ENCODE measurements around the gene FAM3A.
"Not testable (repeated sequence)": the region's sequence is repeated elsewhere in the genome, so short reads cannot be mapped to it uniquely, and the experiment has no call there.

FAM3A gene, protein sequence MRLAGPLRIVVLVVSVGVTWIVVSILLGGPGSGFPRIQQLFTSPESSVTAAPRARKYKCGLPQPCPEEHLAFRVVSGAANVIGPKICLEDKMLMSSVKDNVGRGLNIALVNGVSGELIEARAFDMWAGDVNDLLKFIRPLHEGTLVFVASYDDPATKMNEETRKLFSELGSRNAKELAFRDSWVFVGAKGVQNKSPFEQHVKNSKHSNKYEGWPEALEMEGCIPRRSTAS

DNA sequence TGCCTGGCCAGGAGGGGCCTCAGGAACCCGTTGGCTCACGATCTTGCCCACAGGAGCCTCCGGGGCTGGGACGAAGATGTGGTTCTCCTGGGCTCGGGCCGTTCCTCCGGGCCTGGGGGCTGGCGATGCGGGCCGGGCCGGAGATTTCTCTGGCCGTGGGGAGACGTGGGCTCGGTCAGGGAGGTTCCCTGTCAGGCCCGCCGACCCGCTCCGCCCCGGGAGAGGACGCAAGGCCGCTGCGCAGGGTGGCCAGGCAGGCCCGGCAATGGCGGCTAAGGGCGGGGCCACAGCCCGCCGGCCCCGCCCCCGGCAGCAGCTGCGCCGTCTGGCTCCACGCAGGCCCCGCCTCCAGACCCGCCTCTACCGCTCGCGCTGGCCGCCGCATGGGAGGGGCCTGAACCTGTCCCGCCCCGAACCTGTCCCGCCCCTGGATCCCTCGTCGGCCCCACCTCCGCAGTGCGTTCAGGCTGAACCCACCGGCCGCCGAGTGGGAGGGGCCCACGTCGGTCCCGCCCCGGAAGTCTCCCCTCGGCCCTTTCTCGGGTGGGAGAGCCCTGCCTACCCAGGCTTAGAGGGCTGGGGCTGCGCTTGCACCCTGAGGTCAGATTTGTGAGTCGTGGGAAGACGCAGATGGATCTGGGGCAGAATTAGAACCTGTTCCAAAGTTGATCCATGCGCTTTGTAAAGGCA, at the start of gene FAM3A:
Gene FAM3A, minus strand, starts transcription at position 267 of the 690 bp plus-strand sequence. CDS start 460 bp downstream, outside the sequence.
- DNase-seq: peak; percentile 59

DNA sequence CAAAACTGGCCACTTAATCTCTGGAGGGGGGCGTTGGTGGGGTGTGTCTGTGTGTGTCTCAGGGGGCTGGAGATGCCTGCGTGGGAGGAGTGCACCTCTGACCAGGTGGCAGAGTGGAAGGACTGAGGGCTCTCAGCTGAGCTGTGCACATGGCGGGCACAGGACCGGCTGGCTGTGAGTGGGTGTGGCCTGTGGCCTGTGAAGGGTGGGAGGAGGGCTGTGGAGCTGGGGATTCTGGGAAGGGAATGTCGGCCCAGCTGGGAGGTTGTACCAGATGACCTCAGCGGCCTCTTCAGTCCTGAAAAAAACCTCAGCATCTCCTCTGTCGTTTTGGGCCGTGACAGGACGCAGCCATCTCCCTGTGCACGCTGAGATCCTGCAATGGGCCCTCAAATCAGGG, 46.3 kb upstream of the FAM3A start:
- DNase-seq: not testable (repeated sequence)

DNA sequence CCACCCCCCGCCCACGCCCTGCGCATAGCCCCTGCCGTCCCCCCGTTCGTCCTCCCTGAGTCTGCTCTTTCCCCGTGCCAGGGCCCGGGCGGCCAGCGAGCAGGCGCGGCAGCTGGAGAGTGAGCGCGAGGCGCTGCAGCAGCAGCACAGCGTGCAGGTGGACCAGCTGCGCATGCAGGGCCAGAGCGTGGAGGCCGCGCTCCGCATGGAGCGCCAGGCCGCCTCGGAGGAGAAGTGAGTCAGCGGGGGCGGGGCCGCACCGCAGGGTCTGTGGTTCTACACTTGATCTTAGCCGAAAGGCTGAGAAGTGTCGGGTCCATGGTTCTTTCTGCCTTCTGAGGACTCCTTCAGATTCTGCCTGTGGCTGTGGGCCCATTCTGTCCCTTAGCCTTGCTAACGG, 44.3 kb upstream of the FAM3A start:
- not testable (repeated sequence) for DNase-seq

DNA sequence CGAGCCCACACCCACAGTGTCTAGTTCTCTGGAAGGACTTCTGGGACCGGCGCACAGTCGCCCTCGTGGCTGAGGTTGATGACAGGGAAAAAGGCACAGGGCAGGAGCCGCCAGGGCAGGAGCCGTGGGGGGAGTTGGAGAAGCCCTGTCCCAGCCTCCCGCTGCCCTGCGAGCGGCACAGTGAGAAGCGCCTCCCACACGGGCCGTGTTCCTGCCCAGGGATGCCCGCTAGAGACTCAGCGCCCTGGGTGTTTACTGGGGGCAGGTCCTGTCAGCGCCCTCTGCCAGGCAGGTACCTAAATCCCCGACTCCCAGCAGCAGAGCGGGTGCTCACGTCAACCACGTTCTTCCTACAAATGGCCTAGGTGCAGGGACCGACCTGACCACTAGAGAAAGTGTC, 42.9 kb upstream of the FAM3A start:
- DNase-seq: not testable (repeated sequence)

DNA sequence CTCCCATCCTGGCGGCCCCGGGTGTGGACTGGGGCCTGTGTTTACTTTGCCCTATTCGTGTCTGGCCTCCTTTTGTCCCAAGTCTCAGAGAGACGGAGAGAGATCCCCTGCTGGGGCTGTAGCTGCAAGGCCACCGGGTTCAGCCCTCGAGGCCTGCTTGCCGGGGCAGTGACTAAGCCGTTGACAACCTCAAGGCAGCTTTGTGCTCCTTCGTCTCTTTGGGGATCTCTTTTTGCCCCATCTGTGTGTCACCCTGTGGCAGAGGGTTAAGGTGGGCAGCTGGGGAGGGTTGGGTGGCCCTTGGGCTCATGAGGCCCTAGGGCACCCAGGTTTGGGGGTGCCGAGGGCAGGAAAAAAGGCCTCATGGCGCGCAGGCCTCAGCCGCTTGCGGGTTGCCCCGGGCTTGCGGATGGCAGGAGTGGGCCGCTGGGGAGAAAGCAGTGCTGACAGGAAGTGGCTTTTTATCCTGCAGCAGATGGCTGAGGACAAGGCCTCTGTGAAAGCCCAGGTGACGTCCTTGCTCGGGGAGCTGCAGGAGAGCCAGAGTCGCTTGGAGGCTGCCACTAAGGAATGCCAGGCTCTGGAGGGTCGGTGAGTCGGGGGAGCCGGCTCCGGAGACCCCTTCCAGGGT, 42.1 kb upstream of the FAM3A start:
- not testable (repeated sequence) for DNase-seq

DNA sequence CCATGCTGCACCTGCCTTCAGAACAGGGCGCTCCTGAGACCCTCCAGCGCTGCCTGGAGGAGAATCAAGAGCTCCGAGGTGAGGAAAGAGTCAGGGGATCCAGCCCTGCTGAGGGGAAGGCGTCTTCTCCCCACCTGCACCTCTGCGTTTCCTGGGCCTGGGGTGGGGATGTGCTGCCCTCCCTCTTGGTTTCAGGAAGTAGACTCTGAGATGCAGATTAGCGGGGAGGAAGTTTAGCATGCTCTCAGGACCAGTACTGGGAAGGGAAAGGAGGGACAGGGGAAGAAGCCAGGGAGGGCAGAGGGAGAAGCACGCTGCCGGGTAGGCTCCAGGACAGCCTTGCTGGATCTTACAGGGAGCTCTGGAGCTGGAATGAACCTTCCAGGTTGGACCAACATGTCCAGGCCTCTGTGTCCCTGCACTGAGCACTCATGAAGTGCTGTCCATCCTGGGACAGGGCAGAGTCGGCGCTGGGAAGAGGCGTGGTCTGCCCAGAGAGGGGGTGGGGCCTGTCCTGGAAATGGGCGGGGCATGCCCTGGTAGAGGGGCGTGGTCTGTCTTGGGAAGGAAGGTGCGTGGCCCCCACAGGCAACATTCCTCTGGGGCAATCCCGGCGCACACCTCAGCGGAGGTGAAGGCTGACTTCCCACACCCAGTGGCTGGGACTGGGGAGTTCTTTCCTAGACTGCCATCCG, 36.2 kb upstream of the FAM3A start:
- not testable (repeated sequence) for DNase-seq

DNA sequence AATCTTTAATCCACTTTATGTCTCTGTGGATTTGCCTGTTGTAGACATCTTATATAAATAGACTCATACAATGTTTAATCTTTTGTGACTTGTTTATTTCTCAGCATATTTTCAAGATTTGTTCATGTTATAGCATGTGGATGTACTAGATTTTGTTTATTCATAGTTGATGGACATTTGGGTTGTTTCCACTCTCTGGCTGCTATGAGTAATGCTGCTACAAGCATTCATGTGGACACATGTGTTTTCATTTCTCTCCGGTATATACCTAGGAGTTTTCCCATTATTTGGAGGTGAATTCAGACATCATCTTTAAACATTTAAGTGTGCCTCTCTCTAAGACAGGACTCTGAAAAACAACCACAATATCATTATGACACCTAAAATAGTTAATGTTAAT, 33.7 kb upstream of the FAM3A start:
- DNase-seq: no peak

DNA sequence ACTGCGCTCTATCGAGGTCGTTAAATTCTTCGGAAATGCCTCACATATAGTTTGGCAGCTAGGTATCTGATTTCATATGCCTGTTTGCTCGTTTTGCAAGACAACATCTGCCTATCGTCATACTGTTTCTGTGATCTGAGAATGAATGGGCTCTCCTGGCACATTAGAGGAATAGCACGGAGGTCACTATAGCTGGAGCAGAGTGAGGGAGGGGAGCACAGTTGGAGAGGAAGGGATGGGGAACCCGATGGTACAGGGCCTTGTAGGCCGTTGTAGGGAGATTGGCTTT, 31.9 kb upstream of the FAM3A start:
- no peak for DNase-seq

DNA sequence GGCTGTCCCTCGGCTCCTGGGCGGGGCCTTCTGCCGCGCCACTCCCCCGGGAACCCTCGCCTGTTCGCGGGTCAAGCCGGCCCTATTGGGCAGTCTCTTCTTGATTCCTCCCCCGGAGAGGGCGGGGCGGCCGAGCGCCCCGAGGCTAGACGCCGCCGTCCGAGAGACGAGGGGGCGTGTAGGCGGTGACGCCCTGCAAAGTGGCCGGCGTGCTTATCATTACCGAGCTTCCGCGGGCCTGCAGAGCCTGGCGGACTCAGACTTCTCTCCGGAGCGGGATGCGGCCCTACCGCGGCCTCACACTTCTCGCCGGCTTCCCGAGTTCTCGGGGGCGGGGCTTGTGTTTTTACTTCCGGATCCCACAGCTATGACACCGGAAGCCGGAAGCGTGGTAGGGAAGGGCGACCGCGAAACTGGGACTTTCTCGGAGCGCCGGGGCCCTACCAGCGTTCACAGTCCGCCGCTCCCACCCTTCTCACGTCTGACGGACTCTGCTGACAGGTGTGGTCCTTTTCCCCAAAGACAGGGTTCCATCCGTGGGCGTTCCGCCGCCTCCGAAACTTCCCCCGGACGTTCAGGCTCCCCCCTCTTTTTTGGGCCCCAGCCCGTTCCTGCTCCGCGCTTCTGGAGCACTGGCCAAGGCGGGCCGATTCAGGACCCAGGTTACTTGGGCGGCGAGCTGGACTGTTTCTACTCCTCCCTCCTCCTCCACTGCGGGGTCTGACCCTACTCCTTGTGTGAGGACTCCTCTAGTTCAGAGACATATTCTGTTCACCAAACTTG, 31.4 kb upstream of the FAM3A start, which contains the start of gene IKBKG:
Gene IKBKG, plus strand, starts transcription at position 376 of the 783 bp plus-strand sequence. CDS start 4,383 bp downstream, outside the sequence.
- peak; percentile 74 for DNase-seq

DNA sequence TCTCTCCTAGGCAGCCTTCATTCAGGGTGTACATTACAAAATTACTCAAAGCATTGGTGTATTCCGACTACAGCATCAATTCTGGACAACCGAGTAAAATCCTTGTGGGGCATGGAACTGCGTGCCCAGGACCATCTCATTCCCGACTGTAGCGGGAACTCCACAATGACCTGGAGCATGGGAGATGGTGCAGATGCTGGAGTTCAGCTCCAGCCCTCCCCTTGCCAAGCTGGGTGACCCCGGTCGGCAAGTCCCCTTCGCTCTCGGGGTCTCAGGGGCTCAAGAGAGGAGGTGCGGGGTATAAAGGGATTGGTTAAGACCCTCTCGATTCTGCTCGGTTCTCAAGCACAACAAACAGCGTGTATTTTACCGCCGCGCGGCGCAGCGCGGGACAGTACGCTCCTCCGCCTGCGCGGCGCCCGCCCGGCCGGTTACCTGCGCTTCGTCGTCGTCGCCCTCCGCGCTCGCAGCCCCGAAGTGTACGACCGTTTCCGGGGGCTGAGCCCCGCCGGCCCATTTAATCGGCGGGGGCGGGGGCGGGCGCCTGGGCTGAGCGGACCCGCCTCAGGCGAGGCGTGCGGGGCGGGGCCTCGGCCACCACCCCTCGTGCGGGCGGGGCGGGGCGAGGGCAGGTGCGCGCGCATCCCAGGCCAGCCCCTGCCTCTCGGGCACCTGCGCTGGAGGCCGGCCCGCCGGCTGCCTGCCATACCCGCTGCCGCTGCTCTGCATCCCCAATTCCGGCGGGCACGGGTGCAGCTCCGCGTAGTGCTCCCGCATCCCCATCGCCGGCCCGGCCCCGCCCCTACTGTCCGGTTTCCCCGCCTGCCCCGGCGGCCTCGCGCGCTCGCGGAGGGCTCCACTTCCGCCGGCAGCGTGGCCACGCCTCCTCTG, 30.6 kb upstream of the FAM3A start, which contains the start of gene G6PD:
Gene G6PD, minus strand, starts transcription at position 493 of the 891 bp plus-strand sequence. CDS start 691 bp downstream, outside the sequence.
- peak; percentile 46 for DNase-seq

DNA sequence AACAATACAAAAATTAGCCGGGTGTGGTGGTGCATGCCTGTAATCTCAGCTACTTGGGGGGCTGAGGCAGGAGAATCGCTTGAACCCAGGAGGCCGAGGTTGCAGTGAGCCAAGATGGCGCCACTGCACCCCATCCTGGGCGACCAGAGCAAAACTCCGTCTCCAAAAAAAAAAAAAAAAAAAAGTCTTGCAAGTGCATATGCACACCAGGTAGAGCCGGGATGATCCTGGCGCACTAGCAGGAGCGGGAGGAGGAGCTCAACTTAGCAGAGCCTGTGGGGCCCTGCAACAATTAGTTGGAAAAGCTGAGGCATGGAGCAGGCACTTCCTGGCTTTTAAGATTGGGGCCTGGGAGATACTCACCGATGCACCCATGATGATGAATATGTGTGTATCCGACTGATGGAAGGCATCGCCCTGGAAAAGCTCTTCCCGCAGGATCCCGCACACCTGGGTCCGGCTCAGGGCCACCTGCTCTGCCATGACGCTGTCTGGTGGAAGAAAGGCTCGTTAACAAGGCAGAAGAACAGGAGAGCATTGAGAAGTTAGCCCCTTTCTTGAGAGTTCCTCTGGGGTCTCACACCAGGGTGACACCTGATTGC, 29.7 kb upstream of the FAM3A start:
- DNase-seq: no peak

DNA sequence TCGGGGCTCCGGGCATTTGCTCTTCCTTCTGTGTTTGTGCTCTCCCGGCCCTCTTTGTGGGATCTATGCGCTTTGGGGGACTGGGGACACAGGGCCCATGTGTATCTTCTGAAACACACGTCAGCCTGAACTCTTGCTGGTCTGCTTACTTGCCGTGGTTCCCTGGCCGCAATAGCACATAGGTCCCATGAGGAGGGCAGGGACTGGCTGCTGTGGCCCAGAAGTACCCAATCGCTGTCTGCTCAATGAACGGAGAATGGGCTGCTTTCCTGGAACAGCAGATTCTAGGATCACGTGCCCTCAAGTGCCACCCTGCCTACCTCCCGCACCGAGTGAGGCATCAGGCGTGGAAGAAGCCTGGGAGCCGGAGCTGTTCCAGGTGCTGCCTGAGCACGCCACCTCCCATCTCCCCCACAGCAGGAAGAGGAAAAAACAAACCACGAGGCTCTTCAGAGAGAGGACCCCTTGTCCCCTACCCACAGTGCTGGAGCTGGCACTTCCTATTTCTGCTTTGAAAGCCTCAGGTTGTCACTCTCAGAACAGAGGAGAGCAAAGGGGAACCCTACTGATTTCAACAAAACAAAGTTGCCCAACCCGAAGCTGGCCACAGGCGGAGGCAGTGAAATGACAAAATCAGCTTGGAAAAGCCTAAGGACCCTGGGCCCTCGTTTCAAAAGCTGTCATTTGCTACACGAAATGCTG, 26.8 kb upstream of the FAM3A start:
- DNase-seq: no peak

DNA sequence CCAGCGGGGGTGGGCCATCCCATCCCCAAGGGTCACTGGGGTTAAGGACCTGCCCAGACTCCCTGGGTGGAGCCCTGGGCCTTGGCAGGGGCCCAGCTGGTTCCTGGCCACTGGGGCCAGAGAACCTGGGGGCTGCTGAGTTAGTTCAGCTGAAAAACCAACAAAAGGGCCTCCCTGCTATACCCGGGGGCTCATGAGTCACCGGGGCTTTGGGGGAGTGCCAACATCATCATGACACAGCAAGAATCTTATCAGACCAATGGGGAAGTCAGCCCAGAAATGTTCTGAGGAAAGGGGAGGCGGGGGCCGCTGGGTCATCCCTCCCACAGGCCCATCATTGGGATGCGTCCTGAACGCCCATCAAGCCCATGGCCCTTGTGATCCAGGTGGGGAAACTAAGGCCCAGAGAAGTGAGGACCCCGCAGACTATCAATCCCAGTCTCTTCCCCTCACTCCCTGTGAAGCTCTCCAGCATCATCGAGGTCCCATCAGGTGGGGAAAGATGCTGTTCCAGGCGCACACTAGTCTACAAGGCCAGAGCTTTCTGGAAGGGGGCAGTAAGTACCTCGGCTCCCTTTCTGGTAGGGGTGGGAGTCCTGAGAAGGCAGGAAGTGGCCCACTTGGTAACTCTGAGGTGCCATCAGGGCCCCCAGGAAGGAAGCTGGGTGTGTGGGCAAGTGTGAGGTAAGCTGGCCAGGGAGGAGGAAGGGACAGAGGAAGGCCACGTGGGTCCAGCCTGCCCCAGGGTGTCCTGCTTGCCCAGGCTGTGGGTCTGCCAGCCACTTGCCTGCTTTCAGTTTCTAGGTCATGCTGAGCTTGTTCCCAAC, 26.1 kb upstream of the FAM3A start:
- no peak for DNase-seq

DNA sequence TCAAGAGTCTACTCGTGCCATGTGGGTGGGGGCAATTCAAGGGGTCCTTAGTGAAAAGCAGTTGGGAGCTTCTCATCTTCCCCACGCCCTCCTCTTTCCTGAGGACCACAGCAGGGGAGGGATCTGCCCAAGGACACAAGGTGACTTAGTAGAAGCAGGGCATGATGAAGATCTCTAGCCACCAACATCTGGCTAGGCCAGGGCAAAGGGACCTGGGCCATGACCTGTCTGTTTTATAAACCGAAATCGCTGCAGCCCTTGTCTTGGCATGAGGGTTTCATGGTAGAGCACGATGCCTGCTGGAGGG, 25.5 kb upstream of the FAM3A start:
- no peak for DNase-seq

DNA sequence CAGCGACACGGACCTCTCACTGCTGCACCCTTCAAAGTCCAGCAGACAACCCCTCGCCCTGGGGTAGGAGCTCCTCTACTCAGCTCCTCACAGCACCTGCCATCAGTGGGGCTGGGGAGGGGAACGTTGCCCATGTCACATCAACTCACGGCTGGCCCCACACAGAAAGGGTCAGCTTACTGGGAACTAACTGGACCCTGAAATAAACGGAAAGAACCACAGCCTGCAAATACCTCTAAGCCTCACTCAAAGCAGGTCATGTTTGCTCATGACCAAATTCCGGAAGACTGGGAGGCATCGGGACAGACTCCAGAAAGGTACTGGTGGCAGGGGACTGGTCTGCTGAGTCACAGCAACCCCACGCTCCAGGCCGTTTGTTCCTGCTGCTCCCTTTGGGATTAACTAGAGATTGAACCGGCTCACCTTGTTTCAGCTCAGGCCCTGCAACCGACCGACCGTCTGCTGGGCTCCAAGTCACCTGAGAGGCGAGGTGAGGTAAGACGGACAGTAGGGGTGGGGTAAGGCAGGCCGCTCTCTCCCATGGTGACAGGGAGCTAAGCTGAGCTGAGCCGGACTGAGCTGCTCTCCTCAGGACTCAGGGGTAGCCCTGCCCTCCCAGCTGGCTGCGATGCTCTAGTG, 25.0 kb upstream of the FAM3A start:
- no peak for DNase-seq

DNA sequence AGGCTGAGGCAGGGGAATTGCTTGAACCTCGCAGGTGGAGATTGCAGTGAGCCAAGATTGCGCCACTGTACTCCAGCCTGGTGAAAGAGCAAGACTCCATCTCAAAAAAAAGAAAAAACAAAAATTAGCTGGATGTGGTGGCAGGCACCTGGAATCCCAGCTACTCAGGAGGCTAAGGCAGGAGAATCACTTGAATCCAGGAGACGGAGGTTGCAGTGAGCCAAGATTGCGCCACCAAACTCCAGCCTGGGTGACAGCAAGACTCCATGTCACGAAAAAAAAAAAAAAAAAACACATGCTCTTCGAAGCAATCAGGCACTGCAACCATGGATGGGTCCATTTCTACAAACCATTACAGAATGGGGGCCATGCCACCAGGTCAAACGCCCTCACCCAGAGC, 24.3 kb upstream of the FAM3A start:
- not testable (repeated sequence) for DNase-seq

DNA sequence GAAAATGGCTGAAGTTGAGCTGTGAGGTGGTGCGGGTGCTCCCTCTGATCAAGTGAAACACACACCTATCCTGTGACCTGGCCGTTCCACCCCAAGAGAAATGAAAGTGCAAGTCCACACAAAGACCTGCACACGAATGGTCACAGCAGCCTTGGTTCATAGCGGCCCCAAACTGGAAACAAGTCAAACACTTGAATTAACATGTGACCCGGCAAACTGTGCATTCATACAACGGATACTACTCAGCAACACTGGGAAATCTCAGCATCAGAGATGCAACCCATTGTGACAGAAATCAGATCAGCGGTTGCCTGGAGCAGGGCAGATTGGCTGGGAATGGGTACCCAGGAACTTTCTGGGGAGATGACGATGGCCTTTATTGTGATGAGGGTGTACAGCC, 23.0 kb upstream of the FAM3A start:
- no peak for DNase-seq

DNA sequence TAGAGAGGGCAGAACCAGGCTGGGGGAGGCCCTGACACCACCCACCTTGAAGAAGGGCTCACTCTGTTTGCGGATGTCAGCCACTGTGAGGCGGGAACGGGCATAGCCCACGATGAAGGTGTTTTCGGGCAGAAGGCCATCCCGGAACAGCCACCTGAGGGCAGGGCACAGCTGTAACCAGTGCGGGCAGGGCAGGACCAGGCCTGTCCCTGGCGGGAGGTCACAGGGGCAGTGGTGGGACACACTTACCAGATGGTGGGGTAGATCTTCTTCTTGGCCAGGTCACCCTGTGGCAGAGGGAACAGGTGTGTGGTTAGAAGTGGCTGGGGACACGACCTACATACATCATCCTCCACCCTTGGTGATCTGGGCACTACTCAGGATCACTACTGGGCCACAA, 19.9 kb upstream of the FAM3A start:
- no peak for DNase-seq

Measured in NCI-H1694 (cell line).